Endothelial cell of umbilical vein (primary cell): ENCODE data around the gene ZFP1. TPM values are rescaled to one million over a fixed set of nuclear protein-coding genes. Genes with fewer than 3 reads are reported as not detected.

Experiments used
- BruUV-seq: library from RNA; stranded (reverse); fragments of 400-500 nt; replicated peaks from 2 replicates; lab custom pipeline; 2021; lab: Mats Ljungman, UMichigan
- CTCF ChIA-PET: fragments of 300-600, 350-600 bp; sonication (Branson Sonifier 250); formaldehyde crosslinking; loops from one replicate; lab custom pipeline; 2021; ENCODE audit warnings: antibody characterized with exemption, inconsistent platforms; lab: Charles Lee
- POLR2A ChIA-PET: fragments of 300-600, 350-600 bp; sonication (Branson Sonifier 250); formaldehyde crosslinking; loops from one replicate; lab custom pipeline; 2021; ENCODE audit warnings: antibody characterized with exemption, inconsistent platforms; lab: Charles Lee
- DNase-seq: peaks from one replicate; pipeline ENCODE4 v3.0.0-alpha.2; 2011; ENCODE audit warnings: low read depth, low spot score
- FAIRE-seq: peaks from 2 replicates; lab custom pipeline; 2011; peaks lifted over from hg19 to GRCh38; lab: Jason Lieb, UNC
- H2AFZ ChIP-seq: 2 replicates; pipeline ENCODE4 v1.6.0; 2012; ENCODE audit warnings: low read depth, low read length, control low read depth, inconsistent platforms
- H3K27ac ChIP-seq: 2 replicates; pipeline ENCODE4 v1.5.1; 2011; ENCODE audit warnings: low read depth, mild to moderate bottlenecking, control low read depth, low read length, moderate library complexity; ENCODE audit not compliant: insufficient read depth
- H3K27me3 ChIP-seq, 2 experiments: 2 replicates each; pipeline versions ENCODE4 v1.6.0 to v1.6.1; 2011; ENCODE audit warnings: low read length in 2 of 2, mixed read lengths in 1 of 2; ENCODE audit not compliant: control insufficient read depth in 2 of 2, insufficient read depth in 2 of 2
- H3K36me3 ChIP-seq, 2 experiments: 2 replicates in 1 of 2; 3 replicates in 1 of 2; pipeline ENCODE4 v1.5.1; 2011; ENCODE audit warnings: low read length in 2 of 2, mild to moderate bottlenecking in 1 of 2, moderate library complexity in 1 of 2; ENCODE audit not compliant: control insufficient read depth in 2 of 2, insufficient read depth in 2 of 2; ENCODE audit errors: extremely low read depth in 1 of 2
- H3K4me1 ChIP-seq: 3 replicates; pipeline ENCODE4 v1.5.1; 2011; ENCODE audit warnings: mild to moderate bottlenecking, low read length; ENCODE audit not compliant: control insufficient read depth, insufficient read depth; ENCODE audit errors: extremely low read depth
- H3K4me2 ChIP-seq: 2 replicates; pipeline ENCODE4 v1.6.1; 2011; ENCODE audit warnings: low read length, control low read depth, mixed read lengths; ENCODE audit not compliant: insufficient read depth
- H3K4me3 ChIP-seq, 3 experiments: fragments of 200-600 bp in 1 of 3; sonication (generic), shearing (Covaris generic) in 1 of 3; replicated peaks in 1 of 3; 2 replicates each; pipeline ENCODE4 v1.5.1; 2011 to 2016; ENCODE audit warnings: control low read depth in 3 of 3, low read length in 3 of 3, mild to moderate bottlenecking in 2 of 3, inconsistent platforms in 1 of 3, low read depth in 1 of 3, moderate library complexity in 1 of 3; ENCODE audit not compliant: insufficient read depth in 1 of 3
- H3K79me2 ChIP-seq: 2 replicates; pipeline ENCODE4 v1.6.0; 2012; ENCODE audit warnings: low read length, inconsistent platforms; ENCODE audit not compliant: control insufficient read depth, insufficient read depth
- H3K9ac ChIP-seq: replicated peaks from 2 replicates; pipeline ENCODE3; 2011; ENCODE audit warnings: low read length, control low read depth; ENCODE audit not compliant: insufficient read depth; ENCODE audit errors: extremely low read depth
- H3K9me1 ChIP-seq: replicated peaks from 3 replicates; pipeline ENCODE4 v1.6.0; 2011; ENCODE audit warnings: mild to moderate bottlenecking, low read length; ENCODE audit not compliant: control insufficient read depth, insufficient read depth; ENCODE audit errors: extremely low read depth
- H3K9me3 ChIP-seq: replicated peaks from 2 replicates; pipeline ENCODE4 v1.5.1; 2012; ENCODE audit warnings: low read length, inconsistent platforms; ENCODE audit not compliant: control insufficient read depth, insufficient read depth
- H4K20me1 ChIP-seq: replicated peaks from 2 replicates; pipeline ENCODE3; 2011; ENCODE audit warnings: mild to moderate bottlenecking, low read length; ENCODE audit not compliant: control insufficient read depth, insufficient read depth; ENCODE audit errors: extremely low read depth
- EZH2 ChIP-seq: IDR thresholded peaks from 2 replicates; pipeline ENCODE4 v1.6.1; 2012; ENCODE audit warnings: borderline replicate concordance, low read depth, mild to moderate bottlenecking, moderate library complexity, low read length, inconsistent platforms; ENCODE audit not compliant: severe bottlenecking
- FOS ChIP-seq: IDR thresholded peaks from 2 replicates; pipeline ENCODE4 v1.6.1; 2011; ENCODE audit warnings: mild to moderate bottlenecking, low read length, moderate library complexity, borderline replicate concordance; ENCODE audit not compliant: insufficient read depth
- GATA2 ChIP-seq: IDR thresholded peaks from 2 replicates; pipeline ENCODE4 v1.7.0; 2011; ENCODE audit warnings: low read depth, mild to moderate bottlenecking, moderate library complexity, mixed read lengths, low read length; ENCODE audit not compliant: insufficient read length, insufficient read depth
- JUN ChIP-seq: IDR thresholded peaks from 2 replicates; pipeline ENCODE4 v1.6.1; 2011; ENCODE audit warnings: borderline replicate concordance, low read depth; ENCODE audit not compliant: insufficient read length, insufficient read depth
- MYC ChIP-seq: IDR thresholded peaks from one replicate; pipeline ENCODE4 v1.6.1; 2011; ENCODE audit warnings: mild to moderate bottlenecking, low read depth, low read length
- POLR2A ChIP-seq: IDR thresholded peaks from 2 replicates; pipeline ENCODE4 v1.6.1; 2012; ENCODE audit warnings: low read depth, mild to moderate bottlenecking, control low read depth, low read length
- POLR2AphosphoS5 ChIP-seq: IDR thresholded peaks from 2 replicates; pipeline ENCODE4 v1.6.1; 2012; ENCODE audit warnings: low read depth, mild to moderate bottlenecking, control low read depth, low read length, moderate library complexity; ENCODE audit not compliant: insufficient read depth
- dilution Hi-C: fragments of 300-500 bp; cut with MboI; formaldehyde crosslinking; loops from one replicate; pipeline ENCODE4 v1.15.0; 2019; ENCODE audit warnings: low sequenced_read_pairs; ENCODE audit not compliant: extremely low pct_ligation_motif_present
- intact Hi-C: fragments of 100-400 bp; cut with micrococcal nuclease; formaldehyde crosslinking; loops from one replicate; pipeline ENCODE4 v1.10.0; 2022
- polyA plus RNA-seq, 4 experiments: library from polyadenylated mRNA; depleted of rRNA in 3 of 4; stranded (reverse) in 3 of 4; unstranded in 1 of 4; fragments of >200 nt; gene quantifications; 2 replicates each; pipeline versions ENCODE4 v1.2.1 to v1.2.3, GENCODE V29; 2011 to 2012; ENCODE audit warnings: missing spikeins in 1 of 4
- total RNA-seq: library from RNA; stranded (reverse); gene quantifications from 2 replicates; pipeline ENCODE4 v1.2.3, GENCODE V29; 2021
- TF ChIP-seq, protein P1 (sequence below): IDR thresholded peaks from 2 replicates; pipeline ENCODE4 v1.6.1; 2011; ENCODE audit not compliant: insufficient read depth, insufficient read length
- TF ChIP-seq, protein P2 (sequence below), 2 donors: IDR thresholded peaks; 1 replicate in 1 of 2; 2 replicates in 1 of 2; pipeline ENCODE4 v1.5.1; 2011; ENCODE audit warnings: low read length in 2 of 2, mild to moderate bottlenecking in 2 of 2, moderate library complexity in 2 of 2, control low read depth in 1 of 2, inconsistent platforms in 1 of 2, low read depth in 1 of 2; ENCODE audit not compliant: insufficient read depth in 1 of 2; ENCODE audit errors: extremely low read depth in 1 of 2

ZFP1 gene
- total and polyA plus RNA-seq, 2 donors (not counting 3 experiments of a cell fraction or from before 2014, with no cell fraction given): 2.8 to 9.8 TPM

DNA sequence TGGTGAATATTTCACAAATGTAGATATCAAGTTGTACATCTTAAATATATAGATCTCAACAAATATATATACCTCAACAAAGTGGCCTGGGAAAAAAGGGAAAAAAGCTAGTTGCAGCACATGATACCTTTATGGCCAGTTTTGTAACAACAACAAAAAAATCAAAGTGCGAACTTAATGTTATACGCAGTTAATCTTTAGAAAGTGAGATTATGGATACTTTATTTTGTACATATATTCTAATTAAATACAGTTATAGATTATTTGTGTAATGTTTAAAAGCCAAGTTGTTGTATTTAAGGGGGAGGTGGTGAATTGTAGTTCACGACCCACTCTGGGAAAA lies 385 bp upstream of the ZFP1 start:
- dilution Hi-C loops (no loop called here), intact Hi-C loops (no loop called here)
- POLR2A ChIA-PET: no interaction called here
- CTCF ChIA-PET: no interaction called here
- TF ChIP-seq MYC (no peak), JUN (no peak), EZH2 (no peak), POLR2AphosphoS5 (no peak), POLR2A (no peak), GATA2 (no peak), FOS (no peak)
- TF ChIP-seq, protein P1, sequence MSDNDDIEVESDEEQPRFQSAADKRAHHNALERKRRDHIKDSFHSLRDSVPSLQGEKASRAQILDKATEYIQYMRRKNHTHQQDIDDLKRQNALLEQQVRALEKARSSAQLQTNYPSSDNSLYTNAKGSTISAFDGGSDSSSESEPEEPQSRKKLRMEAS: no peak
- TF ChIP-seq, protein P2, sequence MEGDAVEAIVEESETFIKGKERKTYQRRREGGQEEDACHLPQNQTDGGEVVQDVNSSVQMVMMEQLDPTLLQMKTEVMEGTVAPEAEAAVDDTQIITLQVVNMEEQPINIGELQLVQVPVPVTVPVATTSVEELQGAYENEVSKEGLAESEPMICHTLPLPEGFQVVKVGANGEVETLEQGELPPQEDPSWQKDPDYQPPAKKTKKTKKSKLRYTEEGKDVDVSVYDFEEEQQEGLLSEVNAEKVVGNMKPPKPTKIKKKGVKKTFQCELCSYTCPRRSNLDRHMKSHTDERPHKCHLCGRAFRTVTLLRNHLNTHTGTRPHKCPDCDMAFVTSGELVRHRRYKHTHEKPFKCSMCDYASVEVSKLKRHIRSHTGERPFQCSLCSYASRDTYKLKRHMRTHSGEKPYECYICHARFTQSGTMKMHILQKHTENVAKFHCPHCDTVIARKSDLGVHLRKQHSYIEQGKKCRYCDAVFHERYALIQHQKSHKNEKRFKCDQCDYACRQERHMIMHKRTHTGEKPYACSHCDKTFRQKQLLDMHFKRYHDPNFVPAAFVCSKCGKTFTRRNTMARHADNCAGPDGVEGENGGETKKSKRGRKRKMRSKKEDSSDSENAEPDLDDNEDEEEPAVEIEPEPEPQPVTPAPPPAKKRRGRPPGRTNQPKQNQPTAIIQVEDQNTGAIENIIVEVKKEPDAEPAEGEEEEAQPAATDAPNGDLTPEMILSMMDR (IDR thresholded peaks at IDR 0.05; ENCODE audit: extremely low read depth in 1 of 2, insufficient read depth in 1 of 2, low read depth in 1 of 2, low read length in 2 of 2): no peak
- H3K4me1 ChIP-seq: peaks cover 6% of the 10 kb centered on the region
- H3K79me2 ChIP-seq: peaks cover 19% of the 10 kb centered on the region
- FAIRE-seq: no peak
- H3K27ac ChIP-seq: no peak overlapping the region
- peak overlapping the region; percentile 81 for H3K4me2 ChIP-seq
- H3K9me3 ChIP-seq: no peaks in the 10 kb centered on the region
- H3K27me3 ChIP-seq: no peaks in the 10 kb centered on the region
- no peak overlapping the region for H3K9ac ChIP-seq
- no peaks in the 10 kb centered on the region for H3K9me1 ChIP-seq
- H2AFZ ChIP-seq: peak overlapping the region; percentile 65
- H3K4me3 ChIP-seq: peak overlapping the region in 1 of 3 experiments; percentile 71
- H3K36me3 ChIP-seq: no peaks in the 10 kb centered on the region
- no peaks in the 10 kb centered on the region for H4K20me1 ChIP-seq
- no peak for DNase-seq
- BruUV-seq: no TSS peak
